Mucosa of stomach (tissue), 1 donor: ENCODE results near the gene DNASE1.

Experiments
- H3K27me3 ChIP-seq: one replicate; pipeline ENCODE4 v1.7.0; 2013; ENCODE audit warnings: mild to moderate bottlenecking, low read length; ENCODE audit not compliant: control insufficient read depth, insufficient read depth
- H3K36me3 ChIP-seq: one replicate; pipeline ENCODE4 v1.7.0; 2013; ENCODE audit warnings: low read length; ENCODE audit not compliant: control insufficient read depth, insufficient read depth
- H3K4me1 ChIP-seq: one replicate; pipeline ENCODE4 v1.7.0; 2013; ENCODE audit warnings: mild to moderate bottlenecking, low read length; ENCODE audit not compliant: control insufficient read depth, insufficient read depth
- H3K4me3 ChIP-seq: one replicate; pipeline ENCODE4 v1.7.0; 2013; ENCODE audit warnings: low read length
- H3K9ac ChIP-seq: one replicate; pipeline ENCODE4 v1.7.0; 2013; ENCODE audit warnings: mild to moderate bottlenecking, low read length, moderate library complexity
- H3K9me3 ChIP-seq: one replicate; pipeline ENCODE4 v1.7.0; 2013; ENCODE audit warnings: mild to moderate bottlenecking, low read length, moderate library complexity; ENCODE audit not compliant: control insufficient read depth
- donor health status: Pancreatic carcinoma.

Gene DNASE1

GRCh38 chr16:3618769-3619141 is 35.7 kb upstream of the DNASE1 start:
- Histone ChIP-seq H3K9ac (no peak overlapping the region), H3K36me3 (no peaks in the 10 kb centered on the region), H3K4me1 (peaks cover 3% of the 10 kb centered on the region), H3K4me3 (no peak overlapping the region), H3K9me3 (no peaks in the 10 kb centered on the region), H3K27me3 (no peaks in the 10 kb centered on the region)

- H3K4me1 ChIP-seq: peaks cover 3% of the 10 kb centered on the region
- no peaks in the 10 kb centered on the region for H3K27me3 ChIP-seq
These were observed 30.8 kb upstream of the DNASE1 start for GRCh38 chr16:3623642-3624041.

GRCh38 chr16:3625331-3625730 is 29.2 kb upstream of the DNASE1 start:
- Histone ChIP-seq H3K4me1 (peaks cover under 1% of the 10 kb centered on the region), H3K9me3 (no peaks in the 10 kb centered on the region), H3K36me3 (no peaks in the 10 kb centered on the region), H3K4me3 (no peak overlapping the region), H3K27me3 (no peaks in the 10 kb centered on the region), H3K9ac (no peak overlapping the region)

More at GRCh38 chr16:3623642-3624041, 30.8 kb upstream of the DNASE1 start:
- no peaks in the 10 kb centered on the region for H3K9me3 ChIP-seq
- no peak overlapping the region for H3K9ac ChIP-seq
- H3K4me3 ChIP-seq: no peak overlapping the region
- H3K36me3 ChIP-seq: no peaks in the 10 kb centered on the region

GRCh38 chr16:3625911-3626732 is 28.4 kb upstream of the DNASE1 start:
- Histone ChIP-seq H3K27me3 (no peaks in the 10 kb centered on the region), H3K36me3 (no peaks in the 10 kb centered on the region), H3K4me1 (no peaks in the 10 kb centered on the region), H3K4me3 (no peak overlapping the region), H3K9me3 (no peaks in the 10 kb centered on the region), H3K9ac (no peak overlapping the region)

- Histone ChIP-seq H3K9me3 (no peaks in the 10 kb centered on the region), H3K9ac (no peak overlapping the region), H3K4me3 (no peak overlapping the region), H3K4me1 (no peaks in the 10 kb centered on the region), H3K36me3 (no peaks in the 10 kb centered on the region), H3K27me3 (no peaks in the 10 kb centered on the region)
These were observed 17.0 kb upstream of the DNASE1 start for GRCh38 chr16:3637371-3637923.

- Histone ChIP-seq H3K4me1 (no peaks in the 10 kb centered on the region), H3K9ac (no peak overlapping the region), H3K9me3 (no peaks in the 10 kb centered on the region), H3K36me3 (no peaks in the 10 kb centered on the region), H3K4me3 (no peak overlapping the region), H3K27me3 (no peaks in the 10 kb centered on the region)
These were observed 15.4 kb upstream of the DNASE1 start for GRCh38 chr16:3638916-3639644.

GRCh38 chr16:3640207-3640606 is 14.3 kb upstream of the DNASE1 start:
- no peaks in the 10 kb centered on the region for H3K27me3 ChIP-seq
- H3K9ac ChIP-seq: no peak overlapping the region
- H3K4me1 ChIP-seq: no peaks in the 10 kb centered on the region
- H3K36me3 ChIP-seq: no peaks in the 10 kb centered on the region
- H3K4me3 ChIP-seq: no peak overlapping the region
- H3K9me3 ChIP-seq: no peaks in the 10 kb centered on the region

GRCh38 chr16:3640632-3641501 is 13.6 kb upstream of the DNASE1 start:
- Histone ChIP-seq H3K9ac (no peak overlapping the region), H3K4me3 (no peak overlapping the region), H3K27me3 (no peaks in the 10 kb centered on the region), H3K9me3 (no peaks in the 10 kb centered on the region), H3K36me3 (no peaks in the 10 kb centered on the region), H3K4me1 (peaks cover 6% of the 10 kb centered on the region)

GRCh38 chr16:3641801-3642396 is 12.6 kb upstream of the DNASE1 start:
- Histone ChIP-seq H3K27me3 (no peaks in the 10 kb centered on the region), H3K9ac (no peak overlapping the region), H3K4me1 (peaks cover 17% of the 10 kb centered on the region), H3K36me3 (no peaks in the 10 kb centered on the region), H3K9me3 (no peaks in the 10 kb centered on the region), H3K4me3 (no peak overlapping the region)

- H3K27me3 ChIP-seq: no peaks in the 10 kb centered on the region
- H3K4me1 ChIP-seq: peaks cover 17% of the 10 kb centered on the region
- no peak overlapping the region for H3K4me3 ChIP-seq
- no peaks in the 10 kb centered on the region for H3K36me3 ChIP-seq
- H3K9me3 ChIP-seq: no peaks in the 10 kb centered on the region
- no peak overlapping the region for H3K9ac ChIP-seq
These were observed 11.9 kb upstream of the DNASE1 start for GRCh38 chr16:3642397-3643094.

GRCh38 chr16:3643095-3643730 is 11.3 kb upstream of the DNASE1 start:
- no peak overlapping the region for H3K4me3 ChIP-seq

More at GRCh38 chr16:3643095-3643730, 11.3 kb upstream of the DNASE1 start:
- Histone ChIP-seq H3K4me1 (peaks cover 17% of the 10 kb centered on the region), H3K36me3 (no peaks in the 10 kb centered on the region), H3K9ac (no peak overlapping the region), H3K9me3 (no peaks in the 10 kb centered on the region), H3K27me3 (no peaks in the 10 kb centered on the region)
